Fibroblast of peridontal ligament (primary cell): Measurements from ENCODE around the gene DTX2.
"Not testable (repeated sequence)": the region's sequence is repeated elsewhere in the genome, so short reads cannot be mapped to it uniquely, and the experiment has no call there.

Experiments
- DNase-seq: peaks from one replicate; pipeline ENCODE4 v3.0.0-alpha.2; 2010; ENCODE audit errors: extremely low read depth

The DTX2 gene

DNA sequence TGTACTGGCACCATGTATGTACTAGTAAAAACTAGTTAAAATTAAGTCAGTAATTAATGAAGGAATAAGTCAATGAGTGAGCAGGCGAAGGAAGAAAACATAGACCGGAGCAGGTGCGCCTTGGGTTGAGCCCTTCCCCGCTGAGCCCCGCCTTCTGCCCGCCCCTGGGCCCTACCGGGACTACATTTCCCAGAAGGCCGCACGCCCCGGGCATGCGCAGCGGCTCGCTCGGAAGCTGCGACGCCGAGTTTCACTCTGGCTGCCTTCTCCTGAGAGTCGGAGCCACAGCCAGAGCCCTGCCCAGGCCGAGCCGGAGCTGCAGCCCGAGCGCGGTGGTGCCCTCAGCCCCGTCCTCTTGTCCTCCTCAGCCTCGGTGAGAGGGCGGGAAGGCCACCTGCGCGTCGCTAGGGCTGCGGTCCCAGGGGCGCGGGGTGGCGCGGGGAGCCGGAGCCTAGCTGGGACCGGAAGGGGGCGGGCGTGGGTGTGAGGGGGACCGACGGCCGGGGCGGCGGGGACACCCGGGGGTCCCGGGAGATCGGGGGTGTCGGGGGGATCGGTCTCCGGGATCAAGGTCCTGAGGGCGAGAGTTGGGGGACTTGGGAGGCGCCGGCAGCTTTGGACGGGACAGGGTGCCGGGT, at the start of gene DTX2:
TSS of gene DTX2 (plus strand) at position 246 of the 638 bp plus-strand sequence. CDS start 18,801 bp downstream, outside the sequence.
- DNase-seq: not testable (repeated sequence)

DNA sequence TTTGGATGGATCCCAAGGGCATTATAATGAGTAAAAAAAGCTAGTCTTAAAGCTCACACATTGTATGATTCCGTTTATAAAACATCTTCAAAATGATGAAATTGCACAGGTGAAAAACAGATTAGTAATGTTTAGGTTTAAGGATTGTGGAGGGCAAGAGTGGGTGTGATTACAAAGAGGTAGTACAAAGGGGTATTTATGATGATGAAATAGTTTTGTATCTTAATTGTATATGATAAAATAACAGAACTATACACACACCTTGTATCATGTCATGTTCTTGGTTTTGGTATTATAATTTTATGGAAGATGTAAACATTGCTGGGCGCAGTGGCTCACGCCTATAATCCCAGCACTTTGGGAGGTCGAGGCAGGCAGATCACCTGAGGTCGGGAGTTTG, 49.3 kb upstream of the DTX2 start:
- no peak for DNase-seq

DNA sequence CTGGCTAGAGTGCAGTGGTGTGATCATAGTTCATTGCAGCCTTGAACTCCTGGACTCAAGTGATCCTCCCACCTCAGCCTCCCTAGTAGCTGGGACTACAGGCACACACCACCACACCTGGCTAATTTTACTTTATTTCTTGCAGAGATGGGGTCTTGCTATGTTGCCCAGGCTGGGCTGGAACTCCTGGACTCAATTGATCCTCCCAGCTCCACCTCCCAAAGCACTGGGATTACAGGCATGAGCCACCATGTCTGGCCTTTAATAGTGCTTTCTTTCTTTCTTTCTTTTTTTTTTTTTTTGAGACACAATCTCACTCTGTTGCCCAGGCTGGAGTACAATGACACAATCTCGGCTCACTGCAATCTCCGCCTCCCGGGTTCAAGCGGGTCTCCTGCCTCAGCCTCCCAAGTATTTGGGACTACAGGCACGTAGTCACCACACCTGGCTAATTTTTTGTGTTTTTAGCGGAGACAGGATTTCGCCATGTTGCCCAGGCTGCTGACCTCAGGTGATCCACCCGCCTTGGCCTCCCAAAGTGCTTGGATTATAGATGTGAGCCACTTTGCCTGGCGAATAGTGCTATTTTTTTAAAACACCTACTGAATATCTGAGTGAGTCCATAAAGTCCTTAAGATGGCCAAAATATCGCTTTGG, 43.7 kb upstream of the DTX2 start:
- DNase-seq: not testable (repeated sequence)

DNA sequence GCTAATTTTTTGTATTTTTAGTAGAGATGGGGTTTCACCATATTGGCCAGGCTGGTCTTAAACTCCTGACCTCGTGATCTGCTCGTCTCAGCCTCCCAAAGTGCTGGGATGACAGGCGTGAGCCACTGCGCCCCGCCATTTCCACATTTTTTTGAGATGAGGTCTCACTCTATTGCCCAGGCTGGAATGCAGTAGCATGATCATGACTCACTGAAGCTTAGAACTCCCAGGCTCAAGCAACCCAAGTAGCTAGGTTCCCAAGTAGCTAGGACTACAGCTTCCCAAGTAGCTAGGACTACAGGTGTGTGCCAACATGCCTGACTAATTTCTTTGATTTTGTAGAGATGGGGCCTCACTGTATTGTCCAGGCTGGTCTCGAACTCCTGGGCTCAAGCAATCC, 40.4 kb upstream of the DTX2 start:
- peak; percentile 94 for DNase-seq

DNA sequence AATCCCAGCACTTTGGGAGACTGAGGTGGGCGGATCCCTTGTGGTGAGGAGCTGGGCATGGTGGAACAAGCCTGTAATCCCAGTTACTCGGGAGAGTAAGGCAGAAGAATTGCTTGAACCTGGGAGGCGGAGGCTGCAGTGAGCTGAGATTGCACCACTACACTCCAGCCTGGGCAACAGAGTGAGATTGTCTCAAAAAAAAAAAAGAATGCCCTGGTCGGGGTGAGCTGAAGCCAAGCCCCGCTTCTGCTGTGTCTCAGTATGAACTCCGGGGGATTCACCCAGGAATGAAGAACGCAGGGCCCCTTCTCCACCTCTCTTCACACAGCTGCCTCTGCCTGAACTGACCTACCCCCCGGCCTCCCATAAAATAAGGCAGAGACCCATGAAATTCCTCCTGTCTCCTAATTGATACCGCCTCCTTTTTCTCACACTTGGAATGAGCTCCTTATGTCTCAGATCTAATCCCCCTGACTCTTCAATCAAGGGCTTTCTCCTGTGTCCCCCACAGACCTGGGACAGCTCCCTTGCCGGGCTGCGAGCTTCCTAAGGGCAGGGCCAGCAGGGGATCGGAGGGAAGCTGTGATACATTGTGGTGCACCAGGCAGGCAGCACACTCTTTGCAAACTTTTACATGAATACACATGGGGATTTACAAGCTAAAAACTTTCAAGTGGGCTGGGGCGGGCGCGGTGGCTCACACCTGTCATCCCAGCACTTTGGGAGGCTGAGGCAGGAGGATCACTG, 37.7 kb upstream of the DTX2 start:
- no peak for DNase-seq

DNA sequence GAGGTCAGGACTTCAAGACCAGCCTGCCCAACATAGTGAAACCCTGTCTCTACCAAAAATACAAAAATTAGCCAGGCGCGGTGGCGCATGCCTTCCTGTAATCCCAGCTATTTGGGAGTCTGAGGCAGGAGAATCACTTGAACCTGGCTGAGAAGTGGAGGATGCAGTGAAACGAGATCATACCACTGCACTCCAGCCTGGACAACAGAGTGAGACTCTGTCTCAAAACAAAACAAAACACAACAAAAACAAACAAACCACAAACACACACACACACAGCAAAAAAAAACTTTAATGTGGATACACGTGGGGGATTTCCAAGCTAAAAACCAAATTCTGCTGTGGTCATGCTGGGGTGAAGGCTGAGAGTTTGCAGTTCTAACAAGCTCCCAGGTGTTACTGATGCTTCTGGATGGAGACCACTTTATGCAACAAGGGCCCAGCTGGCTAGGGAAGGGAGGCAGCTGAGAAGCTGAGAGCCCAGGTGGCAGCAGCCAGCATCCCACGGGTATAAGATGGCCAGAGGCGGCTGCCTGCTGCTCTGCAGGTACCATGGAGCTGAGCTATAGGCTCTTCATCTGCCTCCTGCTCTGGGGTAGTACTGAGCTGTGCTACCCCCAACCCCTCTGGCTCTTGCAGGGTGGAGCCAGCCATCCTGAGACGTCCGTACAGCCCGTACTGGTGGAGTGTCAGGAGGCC, 36.9 kb upstream of the DTX2 start, which contains the start of gene ZP3:
TSS of gene ZP3 (plus strand) at position 538 of the 699 bp plus-strand sequence. CDS start at position 553, 15 bp downstream.
- DNase-seq: no peak

DNA sequence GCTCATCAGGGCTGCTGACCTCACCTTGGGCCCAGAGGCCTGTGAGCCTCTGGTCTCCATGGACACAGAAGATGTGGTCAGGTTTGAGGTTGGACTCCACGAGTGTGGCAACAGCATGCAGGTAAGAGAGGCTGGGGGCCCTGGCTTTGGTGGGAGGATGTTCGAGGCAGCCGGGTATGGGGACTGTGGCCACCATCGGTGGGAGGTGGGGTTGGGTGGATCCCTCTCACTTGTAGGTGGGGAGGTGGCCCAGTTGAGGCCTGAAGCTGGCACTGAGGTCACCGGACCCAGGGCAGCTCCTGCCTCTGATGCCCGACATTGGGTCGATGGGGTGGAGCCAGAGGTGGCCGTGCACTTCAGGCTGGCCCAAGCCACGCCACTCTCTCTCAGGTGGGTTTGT, 36.4 kb upstream of the DTX2 start:
- DNase-seq: no peak

DNA sequence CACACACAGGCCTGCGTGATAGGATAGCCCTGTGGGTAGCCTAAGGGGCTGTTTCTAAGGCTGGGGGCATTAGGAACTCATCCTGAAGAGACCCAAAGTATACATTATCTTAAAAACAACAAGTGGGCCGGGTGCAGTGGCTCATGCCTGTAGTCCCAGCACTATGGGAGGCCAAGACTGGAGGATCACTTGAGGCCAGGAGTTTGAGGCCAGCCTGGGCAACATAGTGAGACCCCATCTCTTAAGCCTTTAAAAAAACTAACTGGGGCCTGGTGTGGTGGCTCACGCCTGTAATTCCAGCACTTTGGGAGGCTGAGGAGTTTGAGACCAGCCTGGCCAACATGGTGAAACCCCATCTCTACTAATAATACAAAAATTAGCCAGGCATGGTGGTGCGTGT, 36.0 kb upstream of the DTX2 start:
- DNase-seq: not testable (repeated sequence)

DNA sequence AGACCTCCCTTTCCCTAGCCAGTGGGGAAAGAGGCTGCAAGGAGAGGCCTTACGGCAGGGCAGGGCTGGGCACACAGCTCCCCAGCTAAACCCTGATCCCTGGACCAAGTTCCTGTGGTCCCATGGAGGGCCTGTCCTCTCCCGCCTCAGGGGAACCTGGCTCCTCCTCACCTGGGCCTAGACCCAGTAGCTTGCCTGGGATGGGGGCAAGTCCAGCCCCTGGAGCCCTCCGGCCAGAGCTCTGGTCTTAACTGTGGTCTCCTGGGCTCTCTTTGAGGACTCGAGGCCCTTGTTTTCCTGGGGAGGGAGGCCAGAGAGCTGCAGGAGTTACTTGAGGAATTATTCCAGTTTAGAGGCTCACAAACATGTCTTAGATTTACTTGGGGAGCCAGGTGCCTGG, 35.3 kb upstream of the DTX2 start:
- no peak for DNase-seq

DNA sequence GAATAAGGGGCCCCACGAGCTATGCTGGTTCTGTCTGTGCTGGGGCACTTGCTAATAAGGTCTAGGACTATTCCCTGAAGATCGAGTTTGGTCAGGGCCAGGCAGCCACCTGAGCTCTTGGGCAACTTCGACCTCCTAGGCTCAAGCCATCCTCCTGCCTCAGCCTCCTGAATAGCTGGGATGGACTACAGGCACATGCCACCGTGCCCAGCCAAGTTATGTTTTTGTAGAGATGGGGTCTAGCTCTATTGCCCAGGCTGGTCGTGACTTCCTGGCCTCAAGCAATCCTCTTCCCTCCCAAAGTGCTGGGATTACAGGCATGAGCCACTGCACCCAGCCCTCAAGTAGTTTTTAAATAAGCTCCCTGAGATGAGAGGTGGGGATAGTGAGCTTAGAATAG, 33.9 kb upstream of the DTX2 start:
- no peak for DNase-seq

DNA sequence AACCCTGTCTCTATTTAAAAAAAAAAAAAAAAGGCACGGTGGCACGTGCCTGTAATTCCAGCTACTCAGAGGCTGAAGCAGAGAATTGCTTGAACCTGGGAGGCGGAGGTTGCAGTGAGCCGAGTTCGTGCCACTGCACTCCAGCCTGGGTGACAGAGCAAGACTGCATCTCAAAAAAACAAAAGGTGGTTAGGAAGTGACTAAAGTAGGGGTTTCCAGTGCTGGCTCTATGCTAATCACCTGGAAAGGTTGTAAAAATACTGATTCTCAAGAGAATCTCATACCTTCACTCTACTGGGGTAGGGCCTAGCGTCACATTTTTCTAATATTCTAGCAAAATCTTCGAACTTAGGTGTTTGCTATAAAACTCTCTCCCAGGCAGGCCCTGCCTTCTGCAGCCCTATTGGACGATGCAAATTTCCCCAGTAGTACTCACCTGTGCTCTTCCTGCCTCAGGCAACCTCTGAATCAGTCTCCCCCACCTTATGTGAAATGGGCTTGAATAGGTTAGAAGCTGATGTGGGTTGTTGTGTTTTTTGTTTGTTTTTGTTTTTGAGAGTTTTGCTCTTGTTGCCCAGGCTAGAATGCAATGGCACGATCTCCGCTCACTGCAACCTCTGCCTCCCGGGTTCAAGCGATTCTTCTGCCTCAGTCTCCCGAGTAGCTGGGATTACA, 33.2 kb upstream of the DTX2 start:
- no peak for DNase-seq

DNA sequence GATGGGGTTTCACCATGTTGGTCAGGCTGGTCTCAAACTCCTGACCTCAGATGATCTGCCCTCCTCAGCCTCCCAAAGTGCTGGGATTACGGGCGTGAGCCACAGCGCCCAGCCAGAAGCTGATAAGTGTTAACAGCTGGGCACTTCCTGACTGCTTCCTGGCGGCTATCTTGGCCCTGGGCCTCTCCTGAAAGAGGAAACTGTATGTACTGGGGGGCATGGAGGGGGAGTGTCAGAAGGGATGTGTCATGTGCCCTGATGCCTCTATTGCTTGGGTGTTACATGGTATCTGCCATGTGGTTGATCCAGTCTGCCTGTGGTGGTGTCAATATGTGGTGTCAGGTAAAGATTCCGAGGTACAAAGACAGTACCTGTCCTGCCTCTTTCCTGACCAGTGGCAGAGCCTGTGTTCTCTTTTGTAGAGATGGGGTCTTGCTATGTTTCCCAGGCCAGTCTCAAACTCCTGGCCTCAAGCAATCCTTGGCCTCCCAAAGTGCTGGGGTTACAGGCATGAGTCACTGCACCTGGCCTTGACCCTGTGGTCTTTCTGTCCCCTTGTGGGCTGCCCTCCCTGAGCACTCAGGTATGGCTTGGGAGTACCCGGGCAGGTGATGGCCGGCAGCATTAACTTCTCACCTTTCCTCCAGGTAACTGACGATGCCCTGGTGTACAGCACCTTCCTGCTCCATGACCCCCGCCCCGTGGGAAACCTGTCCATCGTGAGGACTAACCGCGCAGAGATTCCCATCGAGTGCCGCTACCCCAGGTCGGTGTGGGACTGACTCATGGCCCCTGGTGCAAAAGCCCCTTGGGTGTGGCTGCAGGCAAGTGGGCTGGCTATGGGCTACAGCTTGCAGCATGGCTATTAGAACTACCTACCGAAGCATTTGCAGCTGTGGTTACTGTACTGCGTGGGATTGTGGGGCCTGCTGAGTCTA, 32.4 kb upstream of the DTX2 start:
- peak; percentile 49 for DNase-seq

DNA sequence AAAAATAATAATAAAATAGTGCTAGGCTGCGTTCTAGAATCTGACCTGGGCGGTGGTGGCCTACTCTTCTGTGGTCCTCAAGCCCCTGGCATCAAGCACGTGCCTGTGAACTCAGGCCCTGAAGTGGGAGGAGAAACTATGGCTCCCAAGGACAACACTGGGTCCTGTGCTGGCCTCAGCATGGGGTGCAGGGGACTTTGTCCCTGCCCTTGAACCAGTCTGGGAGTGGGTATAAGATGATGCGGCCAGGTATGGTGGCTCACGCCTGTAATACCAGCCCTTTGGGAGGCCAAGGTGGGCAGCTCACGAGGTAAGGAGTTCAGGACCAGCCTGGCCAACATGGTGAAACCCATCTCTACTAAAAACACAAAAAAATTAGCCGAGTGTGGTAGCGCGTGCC, 31.3 kb upstream of the DTX2 start:
- DNase-seq: no peak

DNA sequence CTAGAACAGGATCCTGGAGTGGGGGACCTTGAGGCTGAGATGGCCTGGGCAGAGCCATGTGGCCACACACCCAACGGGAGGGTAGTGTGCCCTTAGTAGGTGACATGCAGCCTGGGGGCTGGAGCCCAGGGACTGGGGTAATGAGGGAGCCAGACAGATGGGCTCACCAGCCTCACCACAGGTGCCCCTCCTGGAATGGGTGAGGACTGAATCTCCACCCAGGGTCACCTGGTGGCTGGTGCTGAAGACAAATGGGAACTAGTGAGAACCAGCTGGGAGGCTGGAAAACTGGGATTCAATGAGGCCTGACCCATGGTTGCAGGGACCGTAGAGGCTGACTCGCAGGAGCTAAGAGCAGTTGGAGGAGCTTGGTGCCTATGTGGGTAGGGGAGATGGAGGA, 30.7 kb upstream of the DTX2 start:
- DNase-seq: no peak

DNA sequence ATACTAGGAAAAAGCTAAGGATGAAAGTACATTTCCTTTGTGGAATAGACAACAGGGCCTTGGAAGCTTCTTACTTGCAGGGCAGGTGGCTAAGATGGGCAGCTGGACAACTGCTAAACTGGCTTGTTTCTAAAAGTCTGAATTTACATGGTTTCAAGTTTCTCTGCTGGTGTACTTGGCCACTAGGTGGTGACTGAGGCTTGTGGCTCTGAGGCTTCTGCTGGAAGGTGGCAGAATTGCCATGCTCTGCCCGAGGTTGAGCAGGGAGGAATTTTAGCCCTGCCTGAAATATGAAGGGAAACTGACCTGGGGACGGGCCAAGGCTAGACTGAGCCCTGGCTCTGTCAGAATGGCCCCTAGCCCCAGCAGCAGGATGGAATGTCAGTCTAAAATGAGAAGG, 23.6 kb upstream of the DTX2 start:
- peak; percentile 88 for DNase-seq

DNA sequence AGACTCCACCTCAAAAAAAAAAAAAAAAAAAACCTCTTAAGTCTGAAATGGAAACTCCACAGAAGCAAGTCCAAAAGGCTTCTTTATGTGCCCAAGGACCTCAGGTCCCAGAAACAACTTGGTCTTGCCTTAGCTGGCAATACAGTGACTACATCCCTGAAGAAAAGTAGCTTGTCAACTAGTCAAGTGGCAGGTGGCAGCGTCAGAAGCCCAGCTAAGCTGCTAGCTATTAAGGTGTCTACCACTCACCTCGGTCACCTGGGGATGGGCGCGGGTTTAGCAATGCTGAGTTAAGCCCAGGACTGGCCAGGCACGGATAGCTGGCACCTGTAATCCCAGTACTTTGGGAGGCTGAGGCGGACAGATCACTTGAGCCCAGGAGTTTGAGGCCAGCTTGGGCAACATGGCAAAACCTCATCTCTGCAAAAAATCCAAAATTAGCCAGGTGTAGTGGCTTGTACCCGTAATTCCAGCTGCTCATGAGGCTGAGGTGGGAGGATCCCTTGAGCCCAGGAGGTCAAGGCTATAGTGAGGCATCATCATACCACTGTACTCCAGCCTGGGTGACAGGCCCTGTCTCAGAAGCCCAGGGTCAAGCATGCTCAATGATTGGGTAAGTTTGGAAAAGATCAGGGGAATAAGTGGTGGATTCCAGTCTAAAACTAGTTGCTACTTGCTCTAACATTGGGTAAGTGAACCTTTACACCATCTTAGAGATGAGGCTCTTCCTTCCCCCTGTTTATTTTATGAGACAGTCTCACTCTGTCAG, 22.2 kb upstream of the DTX2 start:
- not testable (repeated sequence) for DNase-seq

DNA sequence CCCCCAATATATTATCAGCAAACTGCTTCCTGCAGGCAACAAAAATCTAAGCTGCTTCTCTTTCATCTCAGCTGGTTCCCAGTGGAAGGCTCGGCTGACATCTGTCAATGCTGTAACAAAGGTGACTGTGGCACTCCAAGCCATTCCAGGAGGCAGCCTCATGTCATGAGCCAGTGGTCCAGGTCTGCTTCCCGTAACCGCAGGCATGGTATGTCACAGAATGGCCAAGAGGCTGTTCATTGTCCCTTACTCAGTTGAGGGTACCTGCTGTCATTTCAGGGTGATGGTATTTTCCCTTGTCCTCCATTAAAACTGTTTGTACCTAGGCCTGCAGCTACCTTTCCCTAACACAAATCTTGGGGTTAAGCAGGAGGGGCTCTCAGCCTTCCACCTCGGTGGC, 21.1 kb upstream of the DTX2 start:
- not testable (repeated sequence) for DNase-seq

DNA sequence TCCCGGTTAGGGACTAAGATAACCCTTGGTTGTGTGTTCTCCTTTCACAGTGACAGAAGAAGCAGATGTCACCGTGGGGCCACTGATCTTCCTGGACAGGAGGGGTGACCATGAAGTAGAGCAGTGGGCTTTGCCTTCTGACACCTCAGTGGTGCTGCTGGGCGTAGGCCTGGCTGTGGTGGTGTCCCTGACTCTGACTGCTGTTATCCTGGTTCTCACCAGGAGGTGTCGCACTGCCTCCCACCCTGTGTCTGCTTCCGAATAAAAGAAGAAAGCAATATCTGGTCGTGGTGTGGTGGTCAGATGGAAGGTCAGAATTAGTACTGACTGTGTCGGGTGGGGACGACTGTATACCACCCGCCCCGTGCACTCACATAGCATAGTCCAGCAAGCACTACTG, 19.7 kb upstream of the DTX2 start:
- DNase-seq: not testable (repeated sequence)

DNA sequence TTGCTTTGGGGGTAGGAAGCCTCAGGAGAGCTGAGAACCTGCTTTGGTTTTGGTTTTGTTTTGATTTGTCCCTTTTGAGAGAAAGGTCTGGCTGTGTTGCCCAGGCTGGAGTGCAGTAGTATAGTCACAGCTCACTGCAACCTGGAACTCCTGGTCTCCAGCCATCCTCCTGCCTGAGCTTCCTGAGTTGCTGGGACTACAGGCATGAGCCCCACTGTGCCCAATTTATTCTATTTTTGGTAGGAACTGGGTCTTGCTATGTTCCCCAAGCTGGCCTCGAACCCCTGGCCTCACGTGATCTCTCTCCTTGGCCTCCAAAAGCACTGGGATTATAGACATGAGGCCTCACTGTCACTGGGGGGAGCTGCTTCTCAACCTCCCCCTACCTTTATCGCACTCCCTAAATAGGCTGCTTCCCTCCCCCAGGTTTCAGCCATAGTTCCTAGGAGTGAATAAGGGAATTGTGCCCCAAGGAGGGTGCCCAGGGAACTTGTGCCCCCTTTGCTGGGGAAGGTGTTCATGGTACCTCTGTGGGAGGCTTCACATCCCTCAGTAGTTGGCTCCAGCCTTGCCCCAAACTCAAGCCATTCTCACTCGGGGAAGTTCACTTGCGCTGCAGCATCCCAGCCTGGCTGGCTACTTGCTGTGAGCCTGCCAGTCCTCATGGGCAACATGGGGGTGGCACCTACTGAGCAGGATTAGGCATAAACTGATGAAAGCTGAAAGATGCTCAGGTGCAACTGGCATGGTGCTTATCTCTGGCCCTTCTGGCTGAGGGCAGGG, 18.7 kb upstream of the DTX2 start:
- DNase-seq: not testable (repeated sequence)
